CD4-positive, alpha-beta T cell (primary cell): ENCODE results near the gene TMTC3. TPM values are rescaled to one million over a fixed set of nuclear protein-coding genes. Genes with fewer than 3 reads are reported as not detected.

Experiments used
- ATAC-seq: fragments of 200-7000 bp; cut with Tn5 transposase; one replicate; pipeline ENCODE4 v1.10.0; 2022; ENCODE audit warnings: mild to moderate bottlenecking; ENCODE audit not compliant: poor library complexity
- CTCF ChIA-PET: fragments of 350-600 bp; sonication (Branson Sonifier 250); formaldehyde crosslinking; loops from one replicate; lab custom pipeline; 2021; ENCODE audit warnings: antibody characterized with exemption, inconsistent platforms; lab: Charles Lee
- POLR2A ChIA-PET: fragments of 350-600 bp; sonication (Branson Sonifier 250); formaldehyde crosslinking; loops from one replicate; lab custom pipeline; 2021; ENCODE audit warnings: antibody characterized with exemption, inconsistent platforms; lab: Charles Lee
- DNase-seq, 14 experiments: peaks; one replicate each; pipeline ENCODE4 v3.0.0-alpha.2; 2013 to 2020; ENCODE audit warnings: mixed read lengths in 2 of 14
- H3K27ac ChIP-seq, 2 donors: one replicate each; pipeline versions ENCODE4 v1.5.1 to v1.7.0; 2013; ENCODE audit warnings: low read length in 2 of 2, low read depth in 1 of 2, mild to moderate bottlenecking in 1 of 2
- H3K27me3 ChIP-seq, 2 experiments: 1 replicate in 1 of 2; 2 replicates in 1 of 2; pipeline versions ENCODE4 v1.6.1 to v1.7.0; 2013; ENCODE audit warnings: low read length in 2 of 2, control low read depth in 1 of 2, mild to moderate bottlenecking in 1 of 2, moderate library complexity in 1 of 2; ENCODE audit not compliant: insufficient read depth in 2 of 2, control insufficient read depth in 1 of 2
- H3K36me3 ChIP-seq: one replicate; pipeline ENCODE4 v1.6.1; 2013; ENCODE audit warnings: low read length, control low read depth; ENCODE audit not compliant: insufficient read depth
- H3K4me1 ChIP-seq: one replicate; pipeline ENCODE4 v1.6.1; 2013; ENCODE audit warnings: low read length, control low read depth; ENCODE audit not compliant: insufficient read depth
- H3K4me3 ChIP-seq: one replicate; pipeline ENCODE4 v1.5.1; 2013; ENCODE audit warnings: mild to moderate bottlenecking, low read length, moderate library complexity
- H3K9me3 ChIP-seq, 2 experiments: 1 replicate in 1 of 2; 2 replicates in 1 of 2; pipeline versions ENCODE4 v1.6.1 to v1.7.0; 2013; ENCODE audit warnings: low read length in 2 of 2, mild to moderate bottlenecking in 2 of 2, control low read depth in 1 of 2, moderate library complexity in 1 of 2; ENCODE audit not compliant: control insufficient read depth in 1 of 2, insufficient read depth in 1 of 2
- H3K27ac Mint-ChIP-seq: one replicate; pipeline ENCODE4 v1.8.0; 2020; ENCODE audit warnings: mixed read lengths
- H3K27me3 Mint-ChIP-seq: one replicate; pipeline ENCODE4 v1.8.0; 2021; ENCODE audit warnings: mixed read lengths
- H3K36me3 Mint-ChIP-seq: one replicate; pipeline ENCODE4 v1.8.0; 2021; ENCODE audit warnings: low read depth, mixed read lengths
- H3K4me1 Mint-ChIP-seq: one replicate; pipeline ENCODE4 v1.8.0; 2021; ENCODE audit warnings: low read depth, mixed read lengths
- H3K4me3 Mint-ChIP-seq: one replicate; pipeline ENCODE4 v1.8.0; 2020; ENCODE audit warnings: mild to moderate bottlenecking, mixed read lengths
- H3K9me3 Mint-ChIP-seq: one replicate; pipeline ENCODE4 v1.8.0; 2020; ENCODE audit warnings: mixed read lengths
- CTCF ChIP-seq: fragments of 200-600 bp; IDR thresholded peaks from one replicate; pipeline ENCODE4 v1.8.0; 2022; ENCODE audit warnings: antibody characterized with exemption, mild to moderate bottlenecking
- intact Hi-C, 2 experiments: fragments of 100-400 bp; cut with DNase I in 1 of 2; cut with micrococcal nuclease in 1 of 2; formaldehyde crosslinking; loops; one replicate each; pipeline versions ENCODE4 v1.15.1 to v1.9.0; 2023 to 2025; cut with DNase I, micrococcal nuclease
- total RNA-seq, 174 experiments: library from RNA in 2 of 174; stranded (reverse) in 2 of 174; gene quantifications; one replicate each; pipeline ENCODE4 v1.2.3 and lab custom pipeline; 2021 to 2026

The TMTC3 gene
- total RNA-seq, 2 experiments from 2014 or later = 5.1 to 6.1 TPM

GRCh38 chr12:88194868-88195267 is 52.8 kb downstream of the TMTC3 start:
- no peak for DNase-seq
- Mint-ChIP-seq H3K4me3 (no peak overlapping the region), H3K4me1 (no peaks in the 10 kb centered on the region), H3K36me3 (peaks cover 46% of the 10 kb centered on the region), H3K27me3 (no peaks in the 10 kb centered on the region), H3K9me3 (no peaks in the 10 kb centered on the region), H3K27ac (no peak overlapping the region)
- H3K36me3 ChIP-seq = peaks cover 28% of the 10 kb centered on the region
- no peak for ATAC-seq
- H3K27ac ChIP-seq = no peak overlapping the region
- H3K4me1 ChIP-seq = no peaks in the 10 kb centered on the region
- no peak overlapping the region for H3K4me3 ChIP-seq
- no peaks in the 10 kb centered on the region for H3K27me3 ChIP-seq
- ChIA-PET CTCF (no interaction called here), POLR2A (no interaction called here)
- intact Hi-C loops = no loop called here
- TF ChIP-seq CTCF = no peak
- H3K9me3 ChIP-seq = no peaks in the 10 kb centered on the region

- Mint-ChIP-seq H3K9me3 (no peaks in the 10 kb centered on the region), H3K27me3 (no peaks in the 10 kb centered on the region), H3K27ac (no peak overlapping the region), H3K4me3 (no peak overlapping the region), H3K36me3 (peaks cover 15% of the 10 kb centered on the region), H3K4me1 (no peaks in the 10 kb centered on the region)
- Histone ChIP-seq H3K4me3 (no peak overlapping the region), H3K36me3 (peaks cover 2% of the 10 kb centered on the region), H3K9me3 (no peaks in the 10 kb centered on the region), H3K4me1 (no peaks in the 10 kb centered on the region), H3K27me3 (no peaks in the 10 kb centered on the region), H3K27ac (no peak overlapping the region)
- intact Hi-C loops = no loop called here
- DNase-seq = no peak
- POLR2A ChIA-PET = no interaction called here
- CTCF ChIA-PET = no interaction called here
- TF ChIP-seq CTCF = no peak
- ATAC-seq = no peak
Observed at GRCh38 chr12:88200029-88200428, 57.9 kb downstream of the TMTC3 start.

- H3K4me1 ChIP-seq = no peaks in the 10 kb centered on the region
- H3K4me3 ChIP-seq = no peak overlapping the region
- ATAC-seq = no peak
- H3K27me3 ChIP-seq = no peaks in the 10 kb centered on the region
- Mint-ChIP-seq H3K36me3 (no peaks in the 10 kb centered on the region), H3K27ac (no peak overlapping the region), H3K4me1 (no peaks in the 10 kb centered on the region), H3K27me3 (no peaks in the 10 kb centered on the region), H3K9me3 (no peaks in the 10 kb centered on the region), H3K4me3 (no peak overlapping the region)
- POLR2A ChIA-PET = no interaction called here
- H3K36me3 ChIP-seq = no peaks in the 10 kb centered on the region
- no peak for DNase-seq
- H3K27ac ChIP-seq = no peak overlapping the region
- CTCF ChIA-PET = no interaction called here
- intact Hi-C loops = no loop called here
- no peaks in the 10 kb centered on the region for H3K9me3 ChIP-seq
- TF ChIP-seq CTCF = no peak
Observed at GRCh38 chr12:88202500-88202899, 60.4 kb downstream of the TMTC3 start.
